PC-9 (cell line): ENCODE results near the gene GABRB2. TPM values are rescaled to one million over a fixed set of nuclear protein-coding genes. Genes with fewer than 3 reads are reported as not detected.

ENCODE experiments used
- BruUV-seq: library from RNA; stranded (reverse); fragments of 400-500 nt; replicated peaks from 2 replicates; lab custom pipeline; 2021; lab: Mats Ljungman, UMichigan
- CTCF ChIA-PET: fragments of 300-600 bp; sonication (Branson Sonifier 250); formaldehyde crosslinking; loops from one replicate; lab custom pipeline; 2022; ENCODE audit warnings: antibody characterized with exemption; lab: Charles Lee
- POLR2A ChIA-PET: fragments of 300-600 bp; sonication (Branson Sonifier 250); formaldehyde crosslinking; loops from one replicate; lab custom pipeline; 2022; ENCODE audit warnings: antibody characterized with exemption; ENCODE audit not compliant: unreplicated experiment; lab: Charles Lee
- DNase-seq, 2 experiments: peaks; one replicate each; pipeline versions ENCODE4 v3.0.0 to v3.0.0-alpha.2; 2015 to 2022; ENCODE audit warnings: mixed read lengths in 1 of 2
- H2AFZ ChIP-seq: fragments of 200-600 bp; sonication (generic); 2 replicates; pipeline ENCODE4 v1.8.1; 2017; ENCODE audit warnings: antibody characterized with exemption
- H3F3A ChIP-seq: fragments of 200-600 bp; sonication (generic); 2 replicates; pipeline ENCODE4 v1.8.1; 2017; ENCODE audit warnings: antibody characterized with exemption, mild to moderate bottlenecking, low read depth; ENCODE audit not compliant: insufficient read depth
- H3K27ac ChIP-seq: fragments of 200-600 bp; sonication (generic); 2 replicates; pipeline ENCODE4 v1.6.1; 2016; ENCODE audit warnings: mixed run types
- H3K27me3 ChIP-seq: fragments of 200-600 bp; sonication (generic); 2 replicates; pipeline ENCODE4 v1.6.1; 2016; ENCODE audit warnings: low read depth, mixed run types; ENCODE audit not compliant: insufficient read depth
- H3K36me3 ChIP-seq: fragments of 200-600 bp; sonication (generic); 2 replicates; pipeline ENCODE4 v1.6.1; 2016; ENCODE audit warnings: low read depth, mixed run types
- H3K4me1 ChIP-seq: fragments of 200-600 bp; sonication (generic); replicated peaks from 2 replicates; pipeline ENCODE4 v1.6.1; 2016; ENCODE audit warnings: mixed run types; ENCODE audit not compliant: insufficient read depth
- H3K4me2 ChIP-seq: fragments of 200-600 bp; sonication (generic); 2 replicates; pipeline ENCODE4 v1.6.1; 2017; ENCODE audit warnings: mixed run types
- H3K4me3 ChIP-seq: fragments of 200-600 bp; sonication (generic); 2 replicates; pipeline ENCODE4 v1.6.1; 2016; ENCODE audit warnings: mixed run types
- H3K79me2 ChIP-seq: fragments of 200-600 bp; sonication (generic); 2 replicates; pipeline ENCODE4 v1.6.1; 2017; ENCODE audit warnings: low read depth, mixed run types
- H3K9me2 ChIP-seq: fragments of 200-600 bp; sonication (generic); 2 replicates; pipeline ENCODE4 v1.8.1; 2017; ENCODE audit warnings: mild to moderate bottlenecking; ENCODE audit not compliant: insufficient read depth
- H3K9me3 ChIP-seq: fragments of 200-600 bp; sonication (generic); 2 replicates; pipeline ENCODE4 v1.8.1; 2016; ENCODE audit warnings: low read depth; ENCODE audit not compliant: insufficient read depth
- H4K20me1 ChIP-seq: fragments of 200-600 bp; sonication (generic); 2 replicates; pipeline ENCODE4 v1.8.1; 2017; ENCODE audit not compliant: insufficient read depth
- EZH2 ChIP-seq: fragments of 200-600 bp; sonication (generic); IDR thresholded peaks from 2 replicates; pipeline ENCODE4 v1.8.0; 2017; ENCODE audit warnings: antibody characterized with exemption, low read depth
- intact Hi-C: fragments of 100-400 bp; cut with micrococcal nuclease; formaldehyde crosslinking; loops from one replicate; pipeline ENCODE4 v1.10.0; 2022; ENCODE audit not compliant: unreplicated experiment
- total RNA-seq: library from RNA; stranded (reverse); gene quantifications from 2 replicates; pipeline ENCODE4 v1.2.3, GENCODE V29; 2021
- TF ChIP-seq, protein P1 (sequence below): fragments of 200-600 bp; sonication (generic); conservative IDR thresholded peaks from 2 replicates; pipeline ENCODE4 v1.6.1; 2017; ENCODE audit warnings: mixed run types, antibody characterized with exemption, mild to moderate bottlenecking, moderate library complexity

Gene GABRB2
- total RNA-seq, 1 experiment from 2014 or later: not detected

DNA sequence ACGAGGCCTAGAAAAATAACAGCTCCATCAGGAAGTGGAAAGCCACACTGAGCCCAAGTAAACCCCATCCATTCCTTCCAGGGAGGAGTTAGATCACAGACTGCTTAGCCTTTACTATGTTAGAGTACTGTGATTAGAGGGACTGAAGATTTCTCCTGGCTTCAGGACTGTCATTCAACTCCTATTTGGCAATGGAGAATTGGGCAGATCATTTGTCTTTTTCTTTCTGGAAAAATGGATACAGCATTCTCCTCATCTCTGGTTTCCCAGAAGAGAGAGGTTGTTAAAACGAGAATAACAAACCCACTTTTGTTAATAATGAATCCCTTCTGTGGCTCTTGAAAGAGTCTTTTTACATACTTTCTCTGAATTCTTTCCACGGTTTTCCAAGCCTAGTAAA is 150.4 kb downstream of the GABRB2 start:
- CTCF ChIA-PET: no interaction called here
- H3K27me3 ChIP-seq: peaks cover 16% of the 10 kb centered on the region
- no peaks in the 10 kb centered on the region for H3K79me2 ChIP-seq
- BruUV-seq: no TSS peak
- no peaks in the 10 kb centered on the region for H3F3A ChIP-seq
- POLR2A ChIA-PET: no interaction called here
- H3K4me3 ChIP-seq: no peak overlapping the region
- H3K9me3 ChIP-seq: no peaks in the 10 kb centered on the region
- intact Hi-C loops: no loop called here
- H2AFZ ChIP-seq: no peak overlapping the region
- H3K9me2 ChIP-seq: no peaks in the 10 kb centered on the region
- no peaks in the 10 kb centered on the region for H3K36me3 ChIP-seq
- no peak for TF ChIP-seq EZH2
- TF ChIP-seq, protein P1, sequence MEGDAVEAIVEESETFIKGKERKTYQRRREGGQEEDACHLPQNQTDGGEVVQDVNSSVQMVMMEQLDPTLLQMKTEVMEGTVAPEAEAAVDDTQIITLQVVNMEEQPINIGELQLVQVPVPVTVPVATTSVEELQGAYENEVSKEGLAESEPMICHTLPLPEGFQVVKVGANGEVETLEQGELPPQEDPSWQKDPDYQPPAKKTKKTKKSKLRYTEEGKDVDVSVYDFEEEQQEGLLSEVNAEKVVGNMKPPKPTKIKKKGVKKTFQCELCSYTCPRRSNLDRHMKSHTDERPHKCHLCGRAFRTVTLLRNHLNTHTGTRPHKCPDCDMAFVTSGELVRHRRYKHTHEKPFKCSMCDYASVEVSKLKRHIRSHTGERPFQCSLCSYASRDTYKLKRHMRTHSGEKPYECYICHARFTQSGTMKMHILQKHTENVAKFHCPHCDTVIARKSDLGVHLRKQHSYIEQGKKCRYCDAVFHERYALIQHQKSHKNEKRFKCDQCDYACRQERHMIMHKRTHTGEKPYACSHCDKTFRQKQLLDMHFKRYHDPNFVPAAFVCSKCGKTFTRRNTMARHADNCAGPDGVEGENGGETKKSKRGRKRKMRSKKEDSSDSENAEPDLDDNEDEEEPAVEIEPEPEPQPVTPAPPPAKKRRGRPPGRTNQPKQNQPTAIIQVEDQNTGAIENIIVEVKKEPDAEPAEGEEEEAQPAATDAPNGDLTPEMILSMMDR: no peak
- H4K20me1 ChIP-seq: no peaks in the 10 kb centered on the region
- DNase-seq: no peak
- no peak overlapping the region for H3K27ac ChIP-seq
- no peaks in the 10 kb centered on the region for H3K4me1 ChIP-seq
- H3K4me2 ChIP-seq: no peak overlapping the region

DNA sequence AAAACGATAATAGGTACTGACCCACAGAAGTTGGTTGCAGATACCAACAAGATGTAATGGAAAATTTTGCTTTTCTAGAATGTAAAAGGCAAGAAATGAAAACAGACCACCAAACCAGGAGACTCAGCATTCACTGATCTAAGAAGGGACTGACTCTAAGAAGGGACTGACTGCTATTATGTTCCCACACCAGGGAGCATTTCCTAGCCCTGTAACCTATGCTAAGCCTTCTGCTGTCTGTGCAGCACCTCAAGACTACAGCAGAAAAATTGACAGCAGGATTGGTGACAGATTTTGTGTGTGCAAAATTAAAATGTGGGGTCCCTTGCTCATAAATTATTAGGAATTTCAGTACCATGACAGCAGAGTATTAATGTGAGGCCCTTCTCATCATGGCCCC is 154.8 kb downstream of the GABRB2 start:
- no peak for DNase-seq
- no peak overlapping the region for H3K4me2 ChIP-seq
- ChIA-PET POLR2A (no interaction called here), CTCF (no interaction called here)
- H3F3A ChIP-seq: no peaks in the 10 kb centered on the region
- no peaks in the 10 kb centered on the region for H3K9me3 ChIP-seq
- TF ChIP-seq EZH2: no peak
- TF ChIP-seq, protein P1: no peak
- no peaks in the 10 kb centered on the region for H3K36me3 ChIP-seq
- H3K79me2 ChIP-seq: no peaks in the 10 kb centered on the region
- no peak overlapping the region for H2AFZ ChIP-seq
- BruUV-seq: no TSS peak
- H4K20me1 ChIP-seq: no peaks in the 10 kb centered on the region
- no peak overlapping the region for H3K4me3 ChIP-seq
- no peaks in the 10 kb centered on the region for H3K27me3 ChIP-seq
- intact Hi-C loops: no loop called here
- H3K4me1 ChIP-seq: no peaks in the 10 kb centered on the region
- no peak overlapping the region for H3K27ac ChIP-seq
- no peaks in the 10 kb centered on the region for H3K9me2 ChIP-seq

DNA sequence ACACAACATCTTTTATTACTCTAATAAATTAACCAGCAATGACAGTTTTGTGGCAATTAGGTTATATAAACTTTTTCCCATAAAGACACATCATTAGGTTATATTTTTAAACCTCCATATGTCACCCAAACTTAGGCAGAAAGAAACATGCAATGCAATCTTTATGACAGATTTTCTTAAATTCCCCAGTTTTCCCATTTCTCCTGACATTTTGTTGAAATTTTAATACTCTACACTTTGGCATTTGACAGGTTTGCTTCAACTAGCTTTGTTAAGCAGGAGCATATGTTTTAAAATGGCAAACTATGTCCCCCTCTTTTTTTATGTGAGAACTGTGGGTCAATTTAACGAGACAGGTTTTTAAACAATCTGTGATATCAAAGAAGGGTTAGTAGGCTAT is 155.5 kb downstream of the GABRB2 start:
- DNase-seq: no peak
- Histone ChIP-seq H4K20me1 (no peaks in the 10 kb centered on the region), H3F3A (no peaks in the 10 kb centered on the region), H3K27ac (no peak overlapping the region), H3K36me3 (no peaks in the 10 kb centered on the region), H3K79me2 (no peaks in the 10 kb centered on the region), H3K4me2 (no peak overlapping the region), H2AFZ (no peak overlapping the region), H3K4me3 (no peak overlapping the region), H3K27me3 (no peaks in the 10 kb centered on the region), H3K9me3 (no peaks in the 10 kb centered on the region), H3K4me1 (no peaks in the 10 kb centered on the region), H3K9me2 (no peaks in the 10 kb centered on the region)
- TF ChIP-seq, protein P1: no peak
- TF ChIP-seq EZH2: no peak
- no TSS peak for BruUV-seq
- intact Hi-C loops: no loop called here
- ChIA-PET POLR2A (no interaction called here), CTCF (no interaction called here)
